HG02642 (cell line): ENCODE data around the gene SNRPD1.
"Not testable (repeated sequence)": the region's sequence is repeated elsewhere in the genome, so short reads cannot be mapped to it uniquely, and the experiment has no call there.

Experiments
- ATAC-seq: cut with Tn5 transposase; IDR thresholded peaks from one replicate; pipeline ENCODE4 v1.9.1; 2021; ENCODE audit warnings: mild to moderate bottlenecking; ENCODE audit not compliant: unreplicated experiment, poor library complexity

SNRPD1 gene

DNA sequence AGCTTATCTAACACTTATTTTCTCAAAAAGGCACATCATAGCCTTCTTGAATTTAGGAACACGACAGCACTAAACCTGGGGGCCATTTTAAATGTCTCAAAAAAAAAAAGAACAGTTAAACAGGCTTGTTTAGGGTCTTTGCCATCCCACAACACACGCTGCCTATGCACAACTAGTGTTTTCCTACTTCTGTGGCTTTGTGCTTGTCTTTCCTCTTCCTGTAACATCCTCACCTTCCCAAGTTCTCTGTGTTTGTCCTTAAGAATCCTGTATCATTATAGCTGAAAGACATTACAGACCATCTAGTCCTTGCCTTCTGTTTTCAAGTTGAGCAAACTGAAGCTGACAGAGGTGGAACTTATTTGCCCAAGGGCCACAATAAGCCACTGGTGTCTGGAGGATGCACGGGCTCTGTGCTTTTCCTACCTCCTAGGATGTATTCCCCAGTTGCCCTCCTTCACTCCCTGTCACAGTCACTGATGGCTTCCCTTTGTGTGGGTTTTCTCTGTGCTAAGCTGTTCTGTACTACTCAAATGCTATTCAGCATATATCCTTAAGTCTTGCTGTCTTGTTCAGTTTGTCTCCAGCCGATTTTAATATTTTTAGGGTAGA, 22.6 kb downstream of the SNRPD1 start:
- ATAC-seq = no peak

DNA sequence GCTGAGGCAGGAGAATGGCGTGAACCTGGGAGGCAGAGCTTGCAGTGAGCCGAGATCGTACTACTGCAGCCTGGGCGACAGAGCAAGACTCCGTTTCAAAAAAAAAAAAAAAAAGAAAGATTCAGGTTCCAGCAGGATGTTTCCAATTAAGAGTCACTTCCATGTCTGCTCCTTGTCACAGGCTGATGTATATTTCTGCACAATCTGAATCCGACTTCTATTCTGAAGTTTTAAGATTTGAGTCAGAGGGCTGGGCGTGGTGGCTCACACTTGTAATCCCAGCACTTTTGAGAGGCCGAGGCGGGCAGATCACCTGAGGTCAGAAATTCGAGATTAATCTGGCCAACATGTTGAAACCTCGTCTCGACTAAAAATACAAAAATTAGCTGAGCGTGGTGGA, 24.7 kb downstream of the SNRPD1 start:
- ATAC-seq = no peak

DNA sequence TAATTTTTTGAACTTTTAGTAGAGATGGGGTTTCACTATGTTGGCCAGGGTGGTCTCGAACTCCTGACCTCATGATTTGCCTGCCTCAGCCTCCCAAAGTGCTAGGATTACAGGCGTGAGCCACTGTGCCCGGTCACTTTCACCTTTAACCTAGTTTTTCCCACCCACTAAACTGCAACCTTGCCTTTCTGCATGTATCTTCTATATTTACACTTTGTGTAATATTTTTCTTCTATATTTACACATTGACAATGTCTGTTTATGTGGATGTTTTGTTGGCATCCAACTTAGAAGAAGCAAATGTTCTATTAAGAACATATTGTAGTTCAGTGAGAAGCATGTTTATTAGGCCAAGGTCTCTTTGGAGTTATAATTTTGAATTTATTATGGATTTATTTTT, 26.7 kb downstream of the SNRPD1 start:
- ATAC-seq = no peak

DNA sequence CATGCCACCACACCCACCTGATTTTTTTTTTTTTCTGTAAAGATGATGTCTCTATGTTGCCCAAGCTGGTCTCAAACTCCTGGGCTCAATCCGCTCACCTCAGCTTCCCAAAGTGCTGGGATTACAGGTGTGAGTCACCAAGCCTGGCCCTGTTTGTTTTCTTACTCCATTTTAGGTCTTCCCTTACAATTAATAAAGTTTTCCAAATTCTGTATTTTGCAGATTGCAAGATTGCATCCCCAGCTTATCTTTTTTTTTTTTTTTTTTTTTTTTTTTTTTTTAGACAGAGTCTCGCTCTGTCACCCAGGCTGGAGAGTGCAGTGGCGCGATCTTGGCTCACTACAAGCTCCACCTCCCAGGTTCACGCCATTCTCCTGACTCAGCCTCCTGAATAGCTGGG, 28.3 kb downstream of the SNRPD1 start:
- not testable (repeated sequence) for ATAC-seq

DNA sequence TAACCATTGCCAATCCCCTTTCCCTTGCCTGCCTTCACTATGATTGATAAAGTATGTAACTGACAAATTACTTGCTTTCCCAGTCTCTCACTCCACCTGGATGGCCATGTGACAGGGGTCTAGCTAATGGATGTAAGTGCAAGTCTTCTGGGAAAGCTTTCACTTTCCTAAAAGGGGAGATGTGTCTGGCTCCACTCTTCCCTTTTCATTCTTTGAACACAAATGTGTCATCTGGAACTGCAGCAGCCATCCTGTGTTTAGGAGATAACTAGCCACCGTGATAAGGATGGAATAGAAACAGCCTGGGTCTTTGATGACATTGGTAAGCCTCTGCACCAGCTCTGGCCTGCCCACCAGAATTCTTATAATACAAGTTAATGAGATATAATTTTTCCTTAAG, 38.2 kb downstream of the SNRPD1 start:
- no peak for ATAC-seq

DNA sequence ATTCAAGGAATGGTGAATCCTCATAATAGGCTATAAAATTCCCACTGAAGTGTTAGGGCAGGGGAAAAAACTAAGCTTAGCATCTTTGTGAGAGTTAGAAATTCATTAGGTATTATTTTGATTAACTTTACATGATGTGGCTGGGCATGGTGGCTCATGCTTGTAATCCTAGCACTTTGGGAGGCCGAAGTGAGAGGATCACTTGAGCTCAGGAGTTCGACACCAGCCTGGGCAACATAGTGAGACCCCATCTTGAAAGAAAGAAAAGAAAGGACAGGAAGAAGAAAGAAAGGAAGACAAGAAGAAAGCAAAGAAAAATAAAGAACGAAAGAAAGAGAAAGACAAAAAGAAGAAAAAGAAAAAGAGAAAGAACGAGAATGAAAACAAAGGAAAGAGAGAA, 40.0 kb downstream of the SNRPD1 start:
- no peak for ATAC-seq

DNA sequence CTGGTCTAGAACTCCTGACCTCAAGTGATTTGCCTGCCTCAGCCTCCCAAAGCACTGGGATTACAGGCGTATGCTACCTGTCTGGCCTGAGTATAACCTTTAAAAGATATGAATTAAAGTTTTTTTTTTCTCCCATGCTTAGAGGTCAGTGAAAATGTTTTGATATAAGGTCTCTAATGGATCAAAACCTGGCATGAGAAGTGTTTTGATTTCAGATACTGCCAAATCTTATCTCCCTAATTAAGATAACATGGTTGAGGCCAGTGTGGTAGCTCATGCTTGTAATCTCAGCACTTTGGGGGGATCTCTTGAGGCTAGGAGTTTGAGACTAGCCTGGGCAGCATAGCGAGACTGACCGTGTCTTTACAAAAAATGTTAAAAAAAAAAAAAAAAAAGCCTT, 41.2 kb downstream of the SNRPD1 start:
- ATAC-seq = no peak

DNA sequence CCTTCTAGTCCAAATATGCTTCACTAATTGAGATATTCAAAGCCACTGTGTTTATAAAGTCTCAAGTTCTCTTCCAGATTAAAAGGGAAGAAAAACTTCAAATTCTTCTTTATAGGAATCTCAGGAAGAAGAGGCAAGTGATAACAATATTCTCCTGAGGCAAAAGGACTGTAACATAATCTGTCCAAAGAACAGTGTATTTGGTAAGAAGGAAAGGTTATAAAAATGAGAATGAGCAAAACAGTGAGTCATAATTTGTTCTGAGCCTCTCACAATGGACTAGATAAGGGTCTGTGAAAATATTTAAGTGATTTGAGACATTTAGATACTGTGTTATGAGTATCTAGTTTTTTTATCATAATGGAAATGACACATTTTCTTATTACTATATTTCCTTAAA, 44.3 kb downstream of the SNRPD1 start:
- no peak for ATAC-seq

DNA sequence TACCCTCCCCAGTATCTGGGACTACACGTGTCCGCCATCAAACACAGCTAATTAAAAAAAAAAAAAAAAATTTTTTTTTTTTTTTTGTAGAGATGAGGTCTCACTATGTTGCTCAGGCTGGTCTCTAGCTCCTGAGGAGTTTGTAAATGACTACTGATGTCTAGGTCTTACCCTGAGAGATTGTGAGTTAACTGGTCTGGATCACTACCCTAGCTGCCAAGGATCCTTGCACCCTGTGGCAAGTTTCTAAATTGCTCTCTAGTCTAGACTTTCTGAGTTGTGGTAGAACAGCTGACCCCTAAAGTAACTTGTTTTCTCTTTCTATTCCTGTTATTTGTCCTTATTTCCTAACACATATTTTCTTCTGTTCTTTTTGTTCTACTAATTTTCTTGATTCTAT, 48.0 kb downstream of the SNRPD1 start:
- no peak for ATAC-seq

DNA sequence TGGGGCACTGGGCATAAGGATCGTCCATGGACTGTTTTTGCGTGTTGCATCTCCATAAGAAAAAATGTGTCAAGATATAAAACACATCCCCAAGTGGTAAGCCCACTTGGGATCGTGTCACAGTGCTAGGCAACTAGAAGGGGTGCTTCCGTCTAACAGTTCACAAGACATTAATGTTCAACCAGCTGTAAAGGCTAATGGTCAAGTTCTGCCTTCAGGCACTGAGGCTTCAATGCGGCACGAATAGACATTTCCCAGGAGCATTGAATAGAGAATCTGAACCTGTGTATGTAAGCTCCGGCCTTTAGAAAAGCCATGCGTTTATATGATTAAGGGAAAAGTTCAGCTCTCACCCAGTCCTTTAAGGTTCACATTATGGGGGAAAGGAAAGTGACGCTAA, 50.5 kb downstream of the SNRPD1 start:
- ATAC-seq = no peak

DNA sequence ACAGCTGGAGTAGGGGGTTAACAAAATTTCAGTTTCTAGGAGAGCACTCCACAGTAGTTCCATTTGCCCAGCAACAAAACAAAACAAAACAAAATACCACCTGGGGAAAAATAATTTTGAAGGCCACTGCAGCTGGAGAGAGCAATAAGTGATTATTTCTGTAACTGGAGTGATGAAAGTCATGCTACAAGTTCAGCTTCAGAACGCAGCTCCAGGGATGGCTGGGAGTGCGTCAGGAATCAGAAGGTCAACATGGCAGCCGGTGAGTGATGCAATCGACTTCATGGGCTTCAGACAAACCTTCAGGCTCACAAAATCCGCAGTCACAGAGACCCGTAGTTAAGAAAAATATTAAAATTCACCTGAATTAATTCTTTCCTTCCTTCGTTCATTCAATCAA, 51.5 kb downstream of the SNRPD1 start:
- ATAC-seq = no peak

DNA sequence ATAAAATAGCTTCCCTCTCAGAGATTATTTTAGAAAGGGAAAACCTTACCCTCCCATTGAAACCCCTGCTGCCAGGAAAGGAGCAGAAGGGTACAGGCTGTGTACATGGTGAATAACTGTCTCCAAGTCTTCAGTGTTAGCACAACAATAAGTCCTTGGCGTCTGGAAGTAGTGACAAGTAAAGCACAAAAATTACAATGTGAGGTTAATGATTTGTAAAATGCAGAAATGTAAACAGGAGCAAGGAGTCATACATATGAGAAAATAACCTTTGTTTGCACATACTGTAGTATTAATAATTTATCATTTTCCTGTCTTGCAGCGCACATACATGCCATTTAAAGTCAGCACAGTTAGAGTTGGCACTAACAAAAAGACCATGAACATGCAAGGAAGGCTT, 52.0 kb downstream of the SNRPD1 start:
- ATAC-seq = no peak

DNA sequence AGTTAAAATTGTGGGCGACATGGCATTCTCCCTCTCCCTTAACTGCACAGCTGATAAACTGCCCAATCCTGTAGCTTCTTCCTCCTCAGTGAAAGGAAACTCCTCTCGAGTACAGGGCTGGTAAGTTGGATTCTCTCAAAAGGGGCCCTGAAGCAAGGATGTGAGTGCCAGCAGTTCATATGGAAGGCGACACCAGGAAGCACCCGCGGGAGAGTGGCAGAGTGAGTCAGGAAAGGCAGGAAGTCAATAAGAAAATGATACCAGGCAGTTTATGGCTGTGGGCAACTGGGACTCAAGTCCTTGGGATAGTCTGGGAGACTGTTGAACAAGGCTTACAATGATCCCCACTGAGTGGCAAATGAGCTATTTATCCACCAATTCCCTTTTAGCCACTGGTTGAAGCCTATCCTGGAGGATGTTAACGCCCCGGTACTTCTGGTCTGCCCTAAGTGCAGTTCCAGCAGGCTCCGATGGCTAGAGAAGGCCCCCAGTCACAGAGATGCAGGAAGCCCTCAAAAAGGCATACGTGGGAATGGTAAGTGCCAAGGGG, 57.7 kb downstream of the SNRPD1 start:
- ATAC-seq = no peak

DNA sequence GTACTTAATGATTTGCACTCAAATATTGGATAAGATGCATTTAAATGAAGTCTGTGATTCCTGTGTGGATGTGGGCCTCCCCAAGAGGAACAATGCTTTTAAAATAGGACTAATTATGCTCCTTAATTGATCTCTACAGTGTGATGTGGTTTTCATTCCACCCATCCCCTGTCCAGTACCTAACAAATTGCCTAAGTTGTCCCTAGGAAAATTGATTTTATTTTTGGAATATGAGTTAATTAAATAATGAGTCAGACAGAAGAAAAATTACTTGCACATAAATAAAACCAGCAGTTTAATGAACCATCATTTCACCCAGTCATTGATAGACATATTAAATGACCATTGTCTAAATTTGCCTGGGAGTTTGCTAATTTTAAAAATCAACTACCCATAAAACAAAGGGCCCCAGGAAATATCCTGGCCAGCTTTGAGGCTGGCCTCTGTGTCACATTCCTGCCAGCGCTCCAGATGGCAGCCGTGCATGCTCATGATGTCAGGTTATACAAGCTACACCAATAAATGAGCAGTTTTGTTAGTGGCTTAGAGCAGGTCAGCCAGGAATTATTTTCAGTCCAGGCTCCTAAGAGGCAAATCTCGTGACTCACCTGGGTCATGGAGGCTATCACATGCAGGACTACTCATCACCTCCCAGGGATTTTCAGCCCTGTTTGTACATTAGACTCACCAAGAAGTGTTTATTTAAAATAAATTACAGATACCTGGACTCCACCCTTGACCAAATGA, 60.6 kb downstream of the SNRPD1 start:
- ATAC-seq = no peak

DNA sequence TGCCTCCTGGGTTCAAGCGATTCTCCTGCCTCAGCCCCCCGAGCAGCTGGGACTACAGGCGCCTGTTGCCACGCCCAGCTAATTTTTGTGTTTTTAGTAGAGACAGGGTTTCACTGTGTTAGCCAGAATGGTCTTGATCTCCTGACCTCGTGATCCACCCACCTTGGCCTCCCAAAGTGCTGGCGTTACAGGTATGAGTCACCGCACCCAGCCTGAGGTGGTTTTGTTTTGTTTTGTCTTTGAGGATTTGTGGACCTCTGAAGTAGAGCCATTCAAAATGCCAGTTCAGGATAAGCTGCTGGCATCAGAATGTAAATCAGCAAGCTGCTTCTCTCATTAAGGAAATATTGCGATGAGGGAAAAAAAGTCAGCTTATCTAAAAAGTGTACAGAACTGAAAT, 63.2 kb downstream of the SNRPD1 start:
- ATAC-seq = not testable (repeated sequence)

DNA sequence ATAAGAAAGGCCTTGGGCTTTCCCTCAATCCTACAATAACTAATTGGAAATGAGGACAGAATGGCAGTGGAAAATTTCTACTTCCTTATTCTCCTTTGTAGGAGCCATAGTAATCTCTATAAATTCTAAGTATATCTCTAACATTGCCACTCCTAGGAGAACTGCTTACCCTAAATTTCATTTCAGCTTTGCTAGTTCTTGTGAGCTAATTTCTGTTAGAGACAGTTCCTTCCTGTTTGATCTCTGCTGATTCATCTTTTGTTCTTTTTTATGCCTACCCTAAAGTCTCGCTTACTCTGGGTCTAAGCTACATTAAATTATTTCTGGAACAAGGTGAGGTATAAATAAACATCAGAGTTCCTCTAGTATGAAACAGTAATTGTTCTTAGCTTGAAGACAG, 66.7 kb downstream of the SNRPD1 start:
- ATAC-seq = no peak

DNA sequence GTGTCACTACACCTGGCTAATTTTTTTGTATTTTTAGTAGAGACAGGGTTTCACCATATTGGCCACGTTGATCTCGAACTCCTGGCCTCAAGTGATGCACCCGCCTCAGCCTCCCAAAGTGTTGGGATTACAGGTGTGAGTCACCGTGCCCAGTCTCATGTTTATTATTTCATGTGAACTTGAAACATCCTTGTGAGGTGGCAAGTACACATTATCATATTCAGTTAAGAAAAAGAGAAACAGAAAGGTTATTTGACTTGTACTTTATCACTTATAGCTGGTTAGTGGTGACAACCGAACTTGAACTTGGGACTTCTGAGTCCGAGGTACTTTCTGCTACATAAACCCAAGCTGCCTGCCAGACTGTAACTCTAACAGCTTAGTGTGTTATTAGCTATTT, 68.0 kb downstream of the SNRPD1 start:
- no peak for ATAC-seq

DNA sequence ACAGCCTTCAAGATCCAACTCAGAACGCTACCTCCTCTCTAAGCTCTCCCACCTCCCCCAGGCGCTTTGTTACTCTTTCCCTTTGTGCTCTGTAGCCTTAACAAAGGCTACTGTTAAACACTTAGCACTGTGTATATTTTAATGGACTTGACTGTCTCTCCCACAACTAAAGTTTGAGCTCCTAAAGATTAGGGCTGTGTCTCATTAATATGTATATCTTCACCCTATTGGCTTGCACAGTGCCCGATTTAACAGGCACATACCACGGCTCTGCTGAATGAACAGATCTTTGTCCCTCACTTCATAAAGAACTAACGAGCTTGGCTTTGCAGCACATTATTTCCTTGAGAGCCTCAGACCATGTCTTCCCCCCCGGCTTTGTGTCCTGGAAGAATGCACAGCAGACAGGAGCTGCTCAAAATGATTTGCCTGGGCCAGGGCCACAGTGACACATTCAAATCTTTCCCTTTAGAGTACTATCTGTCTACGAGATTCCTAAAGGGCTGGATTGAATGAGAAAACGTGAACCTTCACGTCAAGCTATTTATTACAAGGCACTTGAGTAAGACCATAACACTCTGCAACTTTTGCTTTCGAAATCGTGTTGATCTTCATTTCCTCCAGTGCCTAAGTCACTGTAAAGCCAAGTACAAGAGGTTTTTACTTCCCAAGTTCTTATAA, 70.4 kb downstream of the SNRPD1 start:
- peak; percentile 48 for ATAC-seq
